ENCODE data around the gene CFL1.
A peak's percentile ranks its signal among the peaks of the same experiment; 100 is the strongest.

CFL1 gene

DNA sequence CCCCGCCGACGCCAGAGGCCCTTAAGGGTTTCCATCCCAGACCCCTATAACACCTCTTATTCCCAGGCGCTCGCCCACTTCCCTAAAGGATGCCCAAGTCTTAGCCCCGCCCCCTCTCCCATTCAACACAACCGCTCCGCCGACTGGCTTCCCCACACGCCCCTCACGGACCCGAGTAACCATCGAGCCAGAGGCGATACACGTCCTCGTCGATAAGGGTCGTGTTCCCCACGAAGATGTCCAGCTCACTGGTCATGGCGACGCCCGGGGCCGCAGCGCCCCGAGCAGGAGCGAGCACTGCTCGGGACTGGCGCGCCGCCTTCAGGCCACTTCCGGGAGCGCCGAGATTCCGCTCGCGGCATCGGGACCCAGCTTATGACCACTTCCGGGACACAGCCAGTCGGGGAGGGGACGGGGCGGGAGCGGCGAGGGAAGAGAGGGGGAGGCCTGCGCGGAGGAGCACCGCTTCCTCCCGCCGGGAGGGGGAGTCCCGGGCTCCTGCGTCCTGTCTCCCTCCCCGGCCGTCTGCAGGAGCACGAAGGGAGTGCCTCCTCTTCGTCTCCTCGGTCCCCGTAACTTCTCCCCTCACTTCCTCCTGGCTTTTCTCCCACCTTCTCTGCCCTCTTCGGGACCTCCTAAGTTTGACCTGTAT, 30.3 kb upstream of the CFL1 start, which contains the start of gene FIBP:
FIBP (minus strand) TSS at position 309 of the 652 bp plus-strand sequence; CDS start at position 256, 53 bp downstream.
- peak; percentile 86 to 92 for DNase-seq (ENCODE audit: low read depth in 2 of 2, low spot score in 1 of 2)

DNA sequence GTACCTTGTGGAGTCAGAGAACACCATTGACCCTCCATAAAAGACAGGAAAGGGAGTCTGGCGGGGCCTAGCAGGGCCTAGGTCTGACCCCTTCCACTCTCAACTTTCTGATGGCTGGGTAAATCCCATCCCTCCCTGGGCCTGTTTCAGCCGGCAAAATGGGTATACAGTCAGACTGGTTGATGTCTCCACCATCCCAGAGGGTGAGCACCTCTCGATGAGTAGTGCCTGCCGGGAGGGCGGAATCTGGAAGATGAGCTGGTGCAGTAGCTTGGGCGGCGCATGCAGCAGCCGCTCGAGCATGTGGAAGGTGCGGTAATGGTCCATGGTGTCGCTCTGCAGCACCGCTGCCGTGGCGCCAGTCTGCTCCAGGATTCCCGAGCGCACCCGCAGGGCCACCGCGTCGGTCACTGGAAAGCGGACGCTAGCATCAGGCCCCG, 29.8 kb upstream of the CFL1 start:
- DNase-seq (ENCODE audit: low read depth in 2 of 2, low spot score in 1 of 2) = no peak

DNA sequence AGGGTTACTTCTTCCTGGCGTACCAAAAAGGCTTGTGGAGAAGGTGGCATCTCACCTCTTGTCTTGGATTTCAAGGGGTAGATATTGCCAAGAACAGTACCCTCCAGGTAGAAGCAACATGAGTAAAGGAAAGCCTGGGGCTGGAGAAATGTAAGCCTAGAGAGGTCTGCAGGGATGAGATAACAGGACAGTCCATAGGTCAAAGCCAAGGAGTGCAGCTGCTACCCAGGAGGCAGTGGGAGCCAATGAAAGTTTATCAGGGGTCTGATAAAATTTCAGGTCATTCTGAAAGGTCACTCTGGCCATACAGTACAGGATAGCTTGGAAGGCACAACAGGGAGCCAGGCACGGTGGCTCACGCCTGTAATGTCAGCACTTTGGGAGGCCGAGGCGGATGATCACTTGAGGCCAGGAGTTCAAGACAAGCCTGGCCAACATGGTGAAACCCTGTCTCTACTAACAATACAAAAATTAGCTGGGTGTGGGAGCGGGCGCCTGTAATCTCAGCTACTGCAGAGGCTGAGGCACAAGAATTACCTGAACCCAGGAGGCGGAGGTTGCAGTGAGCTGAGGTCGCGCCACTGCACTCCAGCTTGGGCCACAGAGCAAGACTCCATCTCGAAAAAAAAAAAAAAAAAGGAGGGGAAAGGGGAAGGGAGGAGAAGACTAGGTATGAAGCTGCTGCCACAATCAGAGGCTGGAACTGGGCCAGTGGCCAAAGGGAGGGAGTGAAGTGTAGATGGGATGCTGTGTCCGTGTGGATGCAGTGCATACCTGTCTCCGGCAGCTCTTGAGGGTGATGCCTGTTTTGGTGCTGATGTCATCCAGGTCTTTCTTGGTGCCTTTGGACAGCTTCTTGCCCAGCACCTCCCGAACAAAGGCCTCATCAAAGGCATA, 29.1 kb upstream of the CFL1 start:
- no peak for DNase-seq (ENCODE audit: low read depth in 2 of 2, low spot score in 1 of 2)

DNA sequence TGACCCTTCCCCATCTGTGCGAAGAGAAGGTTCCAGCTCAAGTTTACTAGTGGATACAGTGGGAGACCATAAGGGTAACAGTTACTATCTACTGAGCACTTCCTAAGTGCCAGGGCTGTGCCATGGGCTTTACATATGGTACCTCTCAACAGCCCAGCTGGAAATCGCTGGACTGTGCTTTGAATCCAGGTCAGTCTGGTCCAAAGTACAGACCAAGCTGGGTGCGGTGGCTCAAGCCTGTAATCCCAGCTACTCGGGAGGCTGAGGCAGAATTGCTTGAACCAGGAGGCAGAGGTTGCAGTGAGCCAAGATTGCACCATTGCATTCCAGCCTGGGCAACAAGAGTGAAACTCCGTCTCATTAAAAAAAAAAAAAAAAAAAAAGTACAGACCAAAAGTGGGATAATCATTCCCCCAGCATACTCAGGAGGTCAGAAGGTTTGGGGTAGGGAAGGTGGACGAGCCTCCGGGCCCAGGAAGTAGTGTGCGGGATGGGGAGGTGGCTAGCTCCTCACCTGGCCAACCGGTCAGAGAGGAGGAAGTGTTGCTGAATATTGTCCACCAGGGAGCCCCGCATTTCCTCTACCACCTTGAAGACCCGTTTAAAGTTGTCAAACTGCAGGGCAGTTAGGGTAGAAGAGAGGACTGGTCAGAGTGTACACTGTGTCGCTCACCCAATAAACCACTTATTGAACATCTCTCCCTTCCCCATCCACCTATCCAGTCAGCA, 28.0 kb upstream of the CFL1 start:
- DNase-seq (ENCODE audit: low read depth in 2 of 2, low spot score in 1 of 2) = no peak

DNA sequence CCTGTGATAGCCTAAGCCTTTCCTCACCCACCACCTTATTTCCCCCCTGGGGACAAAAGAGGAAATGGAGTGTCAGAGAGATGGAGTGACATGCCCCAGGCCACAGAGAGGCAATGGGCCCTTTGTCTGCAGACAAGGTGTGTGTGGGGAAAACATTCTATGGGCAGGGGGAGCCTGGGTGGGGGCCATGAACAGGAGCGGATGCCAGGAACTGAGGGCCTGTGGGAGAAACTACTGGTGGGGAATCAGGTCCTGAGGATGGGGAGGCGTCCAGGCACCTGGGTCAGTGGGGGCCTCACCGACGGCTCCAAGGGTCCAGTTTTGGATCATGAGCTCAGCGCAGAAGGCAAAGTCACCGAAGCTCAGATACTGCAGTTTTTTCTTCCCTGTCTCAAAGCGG, 27.3 kb upstream of the CFL1 start:
- no peak for DNase-seq (ENCODE audit: low read depth in 2 of 2, low spot score in 1 of 2)

DNA sequence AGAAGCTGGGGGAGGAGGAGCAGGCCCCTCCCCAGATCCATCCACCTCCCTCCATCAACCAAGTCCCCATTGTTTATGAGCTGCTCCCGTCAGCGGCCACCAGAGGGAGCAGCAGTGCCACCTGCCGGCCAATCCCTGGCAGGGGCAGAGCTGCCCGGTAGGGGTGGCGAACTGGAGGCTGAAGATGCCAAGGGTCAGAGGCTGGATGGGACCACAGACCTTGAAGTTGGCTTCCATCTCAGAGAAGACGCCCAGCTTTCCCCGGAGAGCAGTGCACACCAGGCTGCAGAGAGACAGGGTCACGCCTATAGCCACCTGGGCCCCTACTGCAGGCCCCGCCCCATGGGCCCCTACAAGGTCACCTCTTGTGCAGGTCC, 26.7 kb upstream of the CFL1 start:
- peak; percentile 45 to 65 for DNase-seq (ENCODE audit: low read depth in 2 of 2, low spot score in 1 of 2)

DNA sequence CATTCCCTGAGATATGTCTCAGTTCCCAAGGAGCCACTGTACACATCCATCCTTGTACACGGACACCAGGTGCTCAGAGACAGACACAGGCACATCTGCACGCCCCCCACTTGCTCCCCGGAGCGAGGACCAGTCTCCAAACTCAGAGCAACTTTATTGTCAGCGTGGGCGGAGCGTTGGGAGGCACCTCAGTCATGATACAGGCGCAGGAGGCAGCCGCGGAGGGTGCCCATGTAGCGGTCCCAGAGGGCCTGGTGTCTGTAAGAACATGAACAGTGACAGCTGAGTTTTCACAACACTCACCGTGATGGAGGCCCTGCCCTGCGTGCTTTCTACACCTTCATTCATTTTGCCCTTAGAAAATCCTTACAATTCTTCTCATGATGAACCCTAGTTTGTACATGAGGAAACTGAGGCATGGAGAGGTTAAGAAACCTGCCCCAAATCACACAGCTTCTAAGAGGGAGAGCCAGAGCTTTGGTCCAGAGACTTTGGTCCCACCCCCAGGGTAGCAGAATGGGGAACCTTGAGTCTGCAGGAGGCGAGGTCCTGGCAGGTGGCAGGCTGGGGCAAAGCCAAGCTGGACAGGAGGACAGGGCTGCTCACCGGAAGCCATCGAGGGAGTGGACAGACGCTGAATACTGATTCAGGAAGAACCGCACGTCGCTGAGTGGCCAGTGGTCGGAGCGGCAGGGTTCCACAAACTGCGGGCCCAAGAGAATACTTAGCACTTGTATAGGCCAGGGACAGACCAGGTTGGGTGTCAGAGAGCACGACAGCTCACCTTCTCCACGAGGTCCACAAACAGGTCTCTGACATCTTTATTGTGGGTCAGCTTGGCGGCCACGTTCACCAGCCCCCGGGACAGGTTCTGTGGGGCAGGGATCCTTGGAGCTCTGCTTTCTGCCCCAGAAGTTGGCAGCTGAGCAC, 26.1 kb upstream of the CFL1 start:
- no peak for DNase-seq (ENCODE audit: low read depth in 2 of 2, low spot score in 1 of 2)

DNA sequence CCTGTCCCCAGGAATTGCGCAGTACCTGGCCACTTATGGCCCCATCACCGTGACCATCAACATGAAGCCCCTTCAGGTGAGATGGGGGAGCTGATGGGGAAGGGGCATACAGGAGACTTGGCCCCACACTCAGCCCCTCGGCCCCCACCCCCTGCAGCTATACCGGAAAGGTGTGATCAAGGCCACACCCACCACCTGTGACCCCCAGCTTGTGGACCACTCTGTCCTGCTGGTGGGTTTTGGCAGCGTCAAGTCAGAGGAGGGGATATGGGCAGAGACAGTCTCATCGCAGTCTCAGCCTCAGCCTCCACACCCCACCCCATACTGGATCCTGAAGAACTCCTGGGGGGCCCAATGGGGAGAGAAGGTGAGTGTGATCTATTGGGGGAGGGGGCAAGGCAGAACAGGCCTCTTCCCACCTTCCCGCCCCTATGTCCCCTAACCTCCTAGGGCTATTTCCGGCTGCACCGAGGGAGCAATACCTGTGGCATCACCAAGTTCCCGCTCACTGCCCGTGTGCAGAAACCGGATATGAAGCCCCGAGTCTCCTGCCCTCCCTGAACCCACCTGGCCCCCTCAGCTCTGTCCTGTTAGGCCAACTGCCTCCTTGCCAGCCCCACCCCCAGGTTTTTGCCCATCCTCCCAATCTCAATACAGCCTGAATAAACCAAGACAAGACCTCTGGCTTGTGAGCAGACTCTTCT, 25.2 kb upstream of the CFL1 start:
- no peak for DNase-seq (ENCODE audit: low read depth in 2 of 2, low spot score in 1 of 2)

DNA sequence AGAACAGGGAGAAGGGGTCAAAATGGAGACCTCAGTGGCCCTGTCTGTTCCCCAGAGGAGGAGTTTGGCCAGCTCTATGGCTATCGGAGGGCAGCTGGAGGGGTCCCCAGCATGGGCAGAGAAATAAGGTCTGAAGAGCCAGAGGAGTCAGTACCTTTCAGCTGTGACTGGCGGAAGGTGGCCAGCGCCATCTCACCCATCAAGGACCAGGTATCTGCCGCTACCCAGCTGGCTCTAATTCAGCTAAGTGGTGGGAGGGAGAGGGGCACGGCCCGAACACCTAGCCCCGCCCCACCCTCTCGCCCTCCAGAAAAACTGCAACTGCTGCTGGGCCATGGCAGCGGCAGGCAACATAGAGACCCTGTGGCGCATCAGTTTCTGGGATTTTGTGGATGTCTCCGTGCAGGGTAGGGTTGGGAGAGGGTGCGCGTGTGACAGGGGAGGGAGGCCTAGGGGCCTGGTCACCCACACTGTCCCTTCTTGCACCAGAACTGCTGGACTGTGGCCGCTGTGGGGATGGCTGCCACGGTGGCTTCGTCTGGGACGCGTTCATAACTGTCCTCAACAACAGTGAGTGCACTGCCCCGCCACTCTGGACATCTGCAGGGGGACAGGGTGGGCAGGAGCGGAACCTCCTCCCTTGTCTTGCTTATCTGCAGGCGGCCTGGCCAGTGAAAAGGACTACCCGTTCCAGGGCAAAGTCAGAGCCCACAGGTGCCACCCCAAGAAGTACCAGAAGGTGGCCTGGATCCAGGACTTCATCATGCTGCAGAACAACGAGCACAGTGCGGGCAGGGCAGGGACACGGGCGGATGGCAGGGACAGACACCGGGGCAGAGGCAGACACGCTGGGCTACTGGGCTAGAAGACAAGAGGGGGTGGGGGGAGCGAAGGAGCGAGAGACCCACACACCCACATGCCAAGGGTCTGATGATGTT, 24.4 kb upstream of the CFL1 start:
- no peak for DNase-seq (ENCODE audit: low read depth in 2 of 2, low spot score in 1 of 2)

DNA sequence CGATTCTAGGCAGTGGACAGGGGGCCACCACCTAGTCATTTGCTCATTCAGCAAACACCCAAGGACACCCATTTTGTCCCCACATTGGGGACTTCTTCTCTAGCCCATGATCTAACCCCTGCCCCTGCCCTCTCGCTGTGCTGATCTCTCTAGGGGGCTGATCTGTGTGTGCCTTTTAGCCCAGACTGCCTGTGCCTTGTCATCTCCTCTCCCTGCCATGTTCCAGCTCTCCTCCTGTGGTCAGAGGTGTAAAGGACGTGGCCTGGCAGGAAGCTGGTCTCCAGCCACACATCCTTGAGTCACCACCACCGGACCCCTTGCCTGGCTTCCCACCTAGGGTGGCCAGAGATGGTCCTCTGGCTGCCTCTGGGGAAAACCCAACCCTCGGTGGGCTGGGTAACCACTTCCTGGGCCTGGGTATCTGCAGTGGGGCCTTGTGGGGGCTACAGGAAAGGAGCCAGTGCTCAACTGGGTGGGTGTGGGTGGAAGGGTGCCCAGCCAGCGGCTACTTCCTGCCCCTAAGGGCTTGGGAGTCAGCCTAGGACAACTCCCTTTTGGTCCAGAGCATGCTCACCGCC, 23.0 kb upstream of the CFL1 start:
- no peak for DNase-seq (ENCODE audit: low read depth in 2 of 2, low spot score in 1 of 2)

DNA sequence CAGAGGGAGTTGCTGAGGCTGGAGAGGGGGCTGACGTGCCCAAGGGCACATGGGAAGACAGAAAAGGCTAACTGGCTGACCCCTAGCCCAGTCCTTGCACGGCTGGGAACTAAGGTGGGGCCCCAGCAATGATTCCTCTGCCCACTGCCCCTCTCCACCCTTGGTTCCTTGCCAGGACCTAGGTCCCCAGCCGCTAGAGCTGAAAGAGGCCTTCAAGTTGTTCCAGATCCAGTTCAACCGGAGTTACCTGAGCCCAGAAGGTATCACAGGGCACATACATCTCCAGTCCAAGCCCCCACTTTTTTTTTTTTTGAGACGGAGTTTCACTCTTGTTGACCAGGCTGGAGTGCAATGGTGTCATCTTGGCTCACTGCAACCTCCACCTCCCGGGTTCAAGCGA, 22.0 kb upstream of the CFL1 start:
- DNase-seq (ENCODE audit: low read depth in 2 of 2, low spot score in 1 of 2) = no peak

DNA sequence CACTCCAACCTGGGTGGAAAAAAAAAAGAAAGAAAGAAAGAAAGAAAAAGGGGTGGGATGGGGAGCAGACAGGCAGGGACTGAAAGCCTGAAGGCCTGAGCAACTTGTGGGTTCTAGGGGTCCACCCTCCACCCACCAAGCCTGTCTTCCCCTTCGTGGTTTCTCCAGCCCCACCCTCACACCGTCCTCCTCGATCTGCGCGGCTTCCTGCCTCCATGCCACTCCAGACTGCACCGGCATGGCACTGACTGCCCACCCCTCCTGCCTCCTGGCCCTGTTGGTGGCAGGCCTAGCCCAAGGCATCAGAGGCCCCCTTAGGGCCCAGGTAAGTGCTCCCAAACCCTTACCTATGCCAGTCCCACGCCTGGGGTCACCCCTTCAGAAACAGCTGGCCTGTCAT, 21.6 kb upstream of the CFL1 start, which contains the start of gene CTSW:
CTSW (plus strand) TSS at position 221 of the 400 bp plus-strand sequence; CDS start at position 239, 18 bp downstream.
- DNase-seq (ENCODE audit: low read depth in 2 of 2, low spot score in 1 of 2) = no peak

DNA sequence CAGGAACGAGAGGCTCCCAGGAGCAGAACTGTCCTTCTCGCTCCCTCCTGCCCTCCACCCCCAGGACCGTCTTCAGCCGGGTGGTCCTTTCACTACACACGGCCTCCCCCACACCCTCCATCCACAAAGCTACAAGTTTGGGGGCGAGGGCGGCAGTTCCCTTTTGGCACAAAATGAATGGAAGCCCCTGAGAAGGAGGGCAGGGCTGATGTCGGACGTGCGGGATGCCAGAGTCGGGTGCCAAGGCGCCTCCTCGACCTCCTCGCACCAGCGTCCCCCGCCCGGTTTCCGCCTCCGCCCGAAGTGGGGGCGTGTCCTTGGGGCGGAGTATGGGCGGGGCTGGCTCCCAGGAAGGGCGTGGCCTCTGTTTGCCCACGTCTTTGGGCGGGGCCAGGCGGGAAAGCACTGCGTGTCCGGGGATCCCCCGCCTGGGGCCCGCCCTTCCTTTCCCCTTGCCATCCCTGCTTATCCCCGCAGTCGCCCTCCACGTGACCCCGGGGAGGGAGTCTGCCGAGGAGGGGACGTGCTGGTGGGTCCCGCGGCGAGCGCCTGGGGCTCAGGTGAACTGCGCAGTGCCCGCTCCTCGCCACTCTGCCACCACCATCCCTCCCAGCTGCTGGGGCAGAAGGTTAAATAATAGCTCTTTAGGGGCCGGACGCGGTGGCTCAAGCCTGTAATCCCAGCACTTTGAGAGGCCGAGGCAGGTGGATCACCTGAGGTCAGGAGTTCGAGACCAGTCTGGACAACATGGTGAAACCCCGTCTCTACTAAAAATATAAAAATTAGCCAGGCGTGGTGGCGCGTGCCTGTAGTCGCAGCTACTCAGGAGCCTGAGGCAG, 15.6 kb upstream of the CFL1 start:
- DNase-seq (ENCODE audit: low read depth in 2 of 2, low spot score in 1 of 2) = peak; percentile 95 to 96

DNA sequence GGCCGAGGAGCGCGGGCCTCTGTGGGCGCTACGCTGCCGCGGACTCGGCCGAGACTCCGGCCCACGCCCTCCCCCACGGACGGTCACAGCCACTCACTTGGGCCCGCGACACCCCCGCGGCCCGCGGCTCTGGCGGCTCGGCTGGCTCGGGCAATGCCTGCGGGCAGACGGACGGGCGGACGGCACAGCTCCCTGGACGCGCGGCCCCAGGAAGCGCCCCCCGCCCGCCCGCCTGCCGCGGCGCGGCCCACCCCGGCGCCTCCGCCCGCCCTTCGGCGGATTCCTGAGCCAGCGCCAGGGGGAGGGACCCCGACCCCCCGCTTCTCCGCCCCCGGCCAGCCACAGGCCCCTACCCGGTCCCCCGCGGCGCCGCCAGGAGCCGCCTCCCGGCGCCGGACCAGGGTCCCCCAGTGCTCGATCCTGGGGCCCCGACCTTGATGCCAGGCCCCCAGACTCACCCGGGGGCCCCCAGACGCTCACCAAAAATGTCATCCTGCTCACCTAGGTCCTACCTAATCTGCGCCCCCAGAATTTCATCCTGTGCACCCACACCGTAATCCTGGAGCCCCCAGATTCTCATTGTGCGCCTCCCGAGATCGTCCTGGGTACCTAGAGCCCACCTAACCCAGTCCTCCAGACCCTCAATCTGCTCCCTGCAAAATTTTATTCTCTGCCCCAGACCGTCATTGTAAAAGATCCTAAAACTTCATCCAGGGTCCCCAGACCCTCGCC, 14.8 kb upstream of the CFL1 start, which contains the start of gene EFEMP2:
EFEMP2 (minus strand) TSS at position 215 of the 732 bp plus-strand sequence. CDS start 446 bp downstream, outside the sequence.
- DNase-seq (ENCODE audit: low read depth in 2 of 2, low spot score in 1 of 2) = no peak

DNA sequence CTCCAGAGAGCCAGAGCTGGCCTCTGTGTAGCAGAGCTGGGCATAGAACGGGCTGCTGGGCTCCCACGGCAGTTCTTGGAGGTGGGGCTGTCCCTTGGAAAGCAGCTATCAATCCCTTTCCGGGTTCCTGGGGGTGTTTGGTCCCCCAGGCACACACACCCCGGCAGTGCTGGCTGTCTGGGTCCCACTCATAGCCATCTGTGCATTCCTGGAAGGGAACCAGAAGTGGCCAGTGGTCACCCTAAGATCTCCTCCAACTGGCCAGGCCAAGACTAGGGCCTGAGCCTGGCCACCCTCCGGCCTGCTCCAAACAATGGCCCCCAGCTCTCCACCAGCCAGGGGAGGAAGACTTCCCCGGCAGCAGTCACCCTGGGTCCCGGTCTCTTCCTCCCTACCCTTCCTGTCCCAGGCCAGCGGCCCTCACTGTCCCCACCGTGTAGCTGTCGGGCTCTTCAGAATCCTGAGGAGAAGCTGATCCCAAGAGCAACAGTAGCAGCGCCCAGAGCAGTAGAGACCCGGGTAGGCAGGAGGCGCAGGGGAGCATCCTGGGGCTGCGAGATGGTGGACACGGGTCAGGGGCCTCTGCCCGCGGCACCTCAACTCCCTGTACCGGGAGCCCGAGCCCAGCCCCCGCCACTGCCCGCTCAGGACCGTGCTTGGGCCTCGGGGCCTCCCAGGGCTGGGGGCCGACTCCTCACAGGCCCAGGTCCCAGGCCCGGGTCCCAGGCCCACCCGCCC, 14.0 kb upstream of the CFL1 start:
- DNase-seq (ENCODE audit: low read depth in 2 of 2, low spot score in 1 of 2) = no peak
